Activated T-cell treated with anti-CD3 and anti-CD28 coated beads, Interleukin-2, amount 50 U/mL, for 4 hours (primary cell): Measurements from ENCODE around the gene TRIM26. TPM values are rescaled to one million over a fixed set of nuclear protein-coding genes. Genes with fewer than 3 reads are reported as not detected.
A peak's percentile ranks its signal among the peaks of the same experiment; 100 is the strongest.

Experiments
- ATAC-seq, 2 donors: fragments of 200-7000 bp; cut with Tn5 transposase; one replicate each; pipeline ENCODE4 v1.10.0; 2021
- DNase-seq: peaks from one replicate; pipeline ENCODE4 v3.0.0-alpha.2; 2020
- H3K27me3 Mint-ChIP-seq: one replicate; pipeline ENCODE4 v1.8.0; 2021; ENCODE audit warnings: low read depth, mixed read lengths
- H3K36me3 Mint-ChIP-seq: one replicate; pipeline ENCODE4 v1.8.0; 2022; ENCODE audit warnings: mixed read lengths; ENCODE audit not compliant: insufficient read depth
- H3K4me1 Mint-ChIP-seq: one replicate; pipeline ENCODE4 v1.8.0; 2021; ENCODE audit warnings: low read depth, mixed read lengths
- H3K4me3 Mint-ChIP-seq: one replicate; pipeline ENCODE4 v1.8.0; 2021; ENCODE audit warnings: mild to moderate bottlenecking, moderate library complexity, mixed read lengths
- H3K9me3 Mint-ChIP-seq: one replicate; pipeline ENCODE4 v1.8.0; 2021; ENCODE audit warnings: mixed read lengths
- total RNA-seq, 3 donors: library from RNA; stranded (reverse); gene quantifications; one replicate each; pipeline ENCODE4 v1.2.1, GENCODE V29; 2021

The TRIM26 gene
- total RNA-seq, 3 donors from 2014 or later = 57.1 to 72.5 (median 61.6) TPM

GRCh38 chr6:30198166-30199084, 14.8 kb downstream of the TRIM26 start:
- ATAC-seq = no peak
- DNase-seq = no peak
- H3K9me3 Mint-ChIP-seq = no peaks in the 10 kb centered on the region
- H3K4me1 Mint-ChIP-seq = peaks cover 22% of the 10 kb centered on the region
- H3K4me3 Mint-ChIP-seq = no peak overlapping the region
- no peaks in the 10 kb centered on the region for H3K27me3 Mint-ChIP-seq
- H3K36me3 Mint-ChIP-seq = peaks cover 43% of the 10 kb centered on the region

GRCh38 chr6:30196376-30196775, 16.8 kb downstream of the TRIM26 start:
- ATAC-seq (no peak), DNase-seq (no peak)
- H3K36me3 Mint-ChIP-seq = peaks cover 44% of the 10 kb centered on the region
- no peaks in the 10 kb centered on the region for H3K27me3 Mint-ChIP-seq
- H3K4me1 Mint-ChIP-seq = peaks cover 12% of the 10 kb centered on the region
- H3K9me3 Mint-ChIP-seq = no peaks in the 10 kb centered on the region
- H3K4me3 Mint-ChIP-seq = no peak overlapping the region

GRCh38 chr6:30195951-30196350, 17.3 kb downstream of the TRIM26 start:
- no peaks in the 10 kb centered on the region for H3K27me3 Mint-ChIP-seq
- no peak for ATAC-seq
- no peak for DNase-seq
- peaks cover 8% of the 10 kb centered on the region for H3K4me1 Mint-ChIP-seq
- H3K4me3 Mint-ChIP-seq = no peak overlapping the region
- H3K9me3 Mint-ChIP-seq = no peaks in the 10 kb centered on the region
- H3K36me3 Mint-ChIP-seq = peaks cover 47% of the 10 kb centered on the region

GRCh38 chr6:30194797-30195690, 18.2 kb downstream of the TRIM26 start:
- Mint-ChIP-seq H3K9me3 (no peaks in the 10 kb centered on the region), H3K4me1 (peaks cover 1% of the 10 kb centered on the region), H3K27me3 (no peaks in the 10 kb centered on the region), H3K36me3 (peaks cover 47% of the 10 kb centered on the region), H3K4me3 (no peak overlapping the region)
- no peak for DNase-seq
- ATAC-seq = no peak

- no peaks in the 10 kb centered on the region for H3K4me1 Mint-ChIP-seq
- no peak for ATAC-seq
- H3K27me3 Mint-ChIP-seq = no peaks in the 10 kb centered on the region
- H3K4me3 Mint-ChIP-seq = no peak overlapping the region
- no peaks in the 10 kb centered on the region for H3K9me3 Mint-ChIP-seq
- DNase-seq = no peak
- H3K36me3 Mint-ChIP-seq = peaks cover 49% of the 10 kb centered on the region
Measured at GRCh38 chr6:30192076-30192475, 21.1 kb downstream of the TRIM26 start.

GRCh38 chr6:30188541-30188940, 24.7 kb downstream of the TRIM26 start:
- peaks cover 59% of the 10 kb centered on the region for H3K36me3 Mint-ChIP-seq
- no peak for DNase-seq

GRCh38 chr6:30185846-30186484, 27.2 kb downstream of the TRIM26 start:
- no peak for DNase-seq
- Mint-ChIP-seq H3K4me1 (no peaks in the 10 kb centered on the region), H3K27me3 (no peaks in the 10 kb centered on the region), H3K9me3 (no peaks in the 10 kb centered on the region), H3K36me3 (peaks cover 47% of the 10 kb centered on the region), H3K4me3 (no peak overlapping the region)
- ATAC-seq = no peak

More at GRCh38 chr6:30188541-30188940, 24.7 kb downstream of the TRIM26 start:
- no peaks in the 10 kb centered on the region for H3K4me1 Mint-ChIP-seq
- no peak overlapping the region for H3K4me3 Mint-ChIP-seq
- no peaks in the 10 kb centered on the region for H3K9me3 Mint-ChIP-seq
- ATAC-seq = no peak
- H3K27me3 Mint-ChIP-seq = no peaks in the 10 kb centered on the region

- Mint-ChIP-seq H3K4me1 (no peaks in the 10 kb centered on the region), H3K4me3 (no peak overlapping the region), H3K36me3 (peaks cover 37% of the 10 kb centered on the region), H3K9me3 (peaks cover 4% of the 10 kb centered on the region), H3K27me3 (peaks cover 5% of the 10 kb centered on the region)
- no peak for ATAC-seq
- no peak for DNase-seq
Measured at GRCh38 chr6:30184417-30185031, 28.7 kb downstream of the TRIM26 start.

- peaks cover 10% of the 10 kb centered on the region for H3K9me3 Mint-ChIP-seq
- no peaks in the 10 kb centered on the region for H3K4me1 Mint-ChIP-seq
- DNase-seq (no peak), ATAC-seq (no peak)
- no peak overlapping the region for H3K4me3 Mint-ChIP-seq
- peaks cover 11% of the 10 kb centered on the region for H3K36me3 Mint-ChIP-seq
- peaks cover 33% of the 10 kb centered on the region for H3K27me3 Mint-ChIP-seq
Measured at GRCh38 chr6:30180145-30180544, 33.1 kb downstream of the TRIM26 start.

- no peak for DNase-seq
- peaks cover 43% of the 10 kb centered on the region for H3K27me3 Mint-ChIP-seq
- ATAC-seq = no peak
- H3K36me3 Mint-ChIP-seq = peaks cover 4% of the 10 kb centered on the region
- H3K9me3 Mint-ChIP-seq = peaks cover 10% of the 10 kb centered on the region
- no peak overlapping the region for H3K4me3 Mint-ChIP-seq
- no peaks in the 10 kb centered on the region for H3K4me1 Mint-ChIP-seq
Measured at GRCh38 chr6:30178837-30179236, 34.4 kb downstream of the TRIM26 start.

GRCh38 chr6:30175765-30176164, 37.4 kb downstream of the TRIM26 start:
- Mint-ChIP-seq H3K27me3 (peaks cover 63% of the 10 kb centered on the region), H3K4me3 (no peak overlapping the region), H3K4me1 (no peaks in the 10 kb centered on the region), H3K36me3 (peaks cover under 1% of the 10 kb centered on the region), H3K9me3 (peaks cover 10% of the 10 kb centered on the region)
- ATAC-seq (no peak), DNase-seq (no peak)

GRCh38 chr6:30172681-30173080, 40.5 kb downstream of the TRIM26 start:
- H3K4me3 Mint-ChIP-seq = no peak overlapping the region
- no peak for ATAC-seq

GRCh38 chr6:30171677-30172471, 41.3 kb downstream of the TRIM26 start:
- H3K27me3 Mint-ChIP-seq = peaks cover 54% of the 10 kb centered on the region
- no peaks in the 10 kb centered on the region for H3K9me3 Mint-ChIP-seq
- ATAC-seq = peak; percentile 38 to 48
- peaks cover 4% of the 10 kb centered on the region for H3K4me1 Mint-ChIP-seq
- DNase-seq = no peak
- H3K36me3 Mint-ChIP-seq = no peaks in the 10 kb centered on the region
- H3K4me3 Mint-ChIP-seq = no peak overlapping the region

More at GRCh38 chr6:30172681-30173080, 40.5 kb downstream of the TRIM26 start:
- Mint-ChIP-seq H3K27me3 (peaks cover 59% of the 10 kb centered on the region), H3K9me3 (no peaks in the 10 kb centered on the region), H3K36me3 (no peaks in the 10 kb centered on the region), H3K4me1 (no peaks in the 10 kb centered on the region)
- no peak for DNase-seq
